GM12878 (cell line): ENCODE data around the gene ZNF827. TPM values are rescaled to one million over a fixed set of nuclear protein-coding genes. Genes with fewer than 3 reads are reported as not detected.

Source experiments
- ATAC-seq: fragments of 200-7000 bp; cut with Tn5 transposase; 3 replicates; pipeline ENCODE4 v1.9.1; 2020; ENCODE audit warnings: mild to moderate bottlenecking, moderate library complexity
- BruUV-seq: library from RNA; stranded (reverse); fragments of 400-500 nt; replicated peaks from 2 replicates; lab custom pipeline; 2021; lab: Mats Ljungman, UMichigan
- CTCF ChIA-PET: fragments of 300-600 bp; sonication (Branson Sonifier 250); formaldehyde crosslinking; extraction: SDS; loops from one replicate; lab custom pipeline; 2021; ENCODE audit warnings: inconsistent platforms; lab: Yijun Ruan, JAX
- POLR2A ChIA-PET: fragments of 350-600 bp; formaldehyde crosslinking; extraction: SDS; loops from one replicate; lab custom pipeline; 2021; ENCODE audit warnings: inconsistent platforms; lab: Charles Lee
- RAD21 ChIA-PET: fragments of 300-600 bp; sonication (Branson Sonifier 250); formaldehyde crosslinking; loops from one replicate; lab custom pipeline; 2023; ENCODE audit warnings: antibody characterized with exemption; ENCODE audit not compliant: unreplicated experiment; lab: Charles Lee
- SMC1A ChIA-PET: fragments of 300-600 bp; sonication (Branson Sonifier 250); formaldehyde crosslinking; loops from one replicate; lab custom pipeline; 2023; ENCODE audit not compliant: unreplicated experiment, uncharacterized antibody; lab: Charles Lee
- DNase-seq: peaks from one replicate; pipeline ENCODE4 v3.0.0-alpha.2; 2011; ENCODE audit warnings: low read depth, low spot score
- FAIRE-seq: peaks from 3 replicates; lab custom pipeline; 2011; peaks lifted over from hg19 to GRCh38; lab: Jason Lieb, UNC
- H2AFZ ChIP-seq: 2 replicates; pipeline ENCODE4 v1.6.0; 2011; ENCODE audit warnings: low read depth, low read length, control low read depth; ENCODE audit not compliant: control insufficient read depth
- H3K27ac ChIP-seq: 2 replicates; pipeline ENCODE4 v1.5.1; 2011; ENCODE audit warnings: control low read depth; ENCODE audit not compliant: control insufficient read depth, insufficient read depth
- H3K27me3 ChIP-seq, 2 experiments: replicated peaks in 1 of 2; 2 replicates each; pipeline versions ENCODE4 v1.6.0 to v1.6.1; 2011; ENCODE audit warnings: low read length in 1 of 2; ENCODE audit not compliant: control insufficient read depth in 2 of 2, insufficient read depth in 2 of 2
- H3K36me3 ChIP-seq, 2 experiments: 2 replicates each; pipeline ENCODE4 v1.5.1; 2011; ENCODE audit warnings: low read length in 1 of 2; ENCODE audit not compliant: control insufficient read depth in 2 of 2, insufficient read depth in 2 of 2
- H3K4me1 ChIP-seq: 2 replicates; pipeline ENCODE4 v1.6.1; 2011; ENCODE audit warnings: mild to moderate bottlenecking, low read length, moderate library complexity, mixed read lengths; ENCODE audit not compliant: control insufficient read depth, insufficient read depth
- H3K4me2 ChIP-seq: 2 replicates; pipeline ENCODE4 v1.6.0; 2011; ENCODE audit warnings: control low read depth; ENCODE audit not compliant: control insufficient read depth, insufficient read depth
- H3K4me3 ChIP-seq: fragments of 200-600 bp; sonication (generic); 2 replicates; pipeline ENCODE4 v1.5.1; 2016
- H3K79me2 ChIP-seq: 2 replicates; pipeline ENCODE4 v1.6.0; 2011; ENCODE audit warnings: low read length; ENCODE audit not compliant: control insufficient read depth, insufficient read depth
- H3K9ac ChIP-seq: 2 replicates; pipeline ENCODE4 v1.8.0; 2011; ENCODE audit warnings: low read length, control low read depth, mixed read lengths; ENCODE audit not compliant: control insufficient read depth, insufficient read depth
- H3K9me3 ChIP-seq: replicated peaks from 3 replicates; pipeline ENCODE4 v1.5.1; 2011; ENCODE audit warnings: mild to moderate bottlenecking, low read length; ENCODE audit not compliant: control insufficient read depth, insufficient read depth
- H4K20me1 ChIP-seq: 2 replicates; pipeline ENCODE4 v1.6.0; 2011; ENCODE audit not compliant: control insufficient read depth, insufficient read depth
- DPF2 ChIP-seq: fragments of 450-650 bp; IDR thresholded peaks from 2 replicates; pipeline ENCODE4 v1.6.1; 2017; ENCODE audit warnings: mild to moderate bottlenecking
- MTA2 ChIP-seq: fragments of 450-650 bp; IDR thresholded peaks from 2 replicates; pipeline ENCODE4 v1.6.1; 2016; ENCODE audit warnings: low read depth, mild to moderate bottlenecking, moderate library complexity
- MYC ChIP-seq: IDR thresholded peaks from 2 replicates; pipeline ENCODE4 v1.6.1; 2011; ENCODE audit warnings: mild to moderate bottlenecking, low read length, moderate library complexity, inconsistent platforms; ENCODE audit not compliant: insufficient read depth, insufficient replicate concordance, insufficient read length, severe bottlenecking
- NFYB ChIP-seq: IDR thresholded peaks from 2 replicates; pipeline ENCODE4 v1.6.1; 2011; ENCODE audit warnings: low read depth, mild to moderate bottlenecking, low read length, improper control_type of control experiment, moderate library complexity; ENCODE audit not compliant: insufficient read depth
- PAX5 ChIP-seq: IDR thresholded peaks from 2 replicates; pipeline ENCODE4 v1.6.1; 2011; ENCODE audit warnings: low read depth, low read length, borderline replicate concordance
- RCOR1 ChIP-seq: conservative IDR thresholded peaks from 2 replicates; pipeline ENCODE4 v1.6.1; 2012; ENCODE audit warnings: low read depth, low read length, improper control_type of control experiment
- RELA ChIP-seq: fragments of 450-650 bp; IDR thresholded peaks from 2 replicates; pipeline ENCODE4 v1.8.0; 2014; ENCODE audit warnings: borderline replicate concordance; ENCODE audit not compliant: partially characterized antibody
- SMAD1 ChIP-seq: fragments of 450-650 bp; IDR thresholded peaks from 2 replicates; pipeline ENCODE4 v1.6.1; 2018; ENCODE audit warnings: mild to moderate bottlenecking, low read depth; ENCODE audit not compliant: partially characterized antibody
- WRNIP1 ChIP-seq: IDR thresholded peaks from 2 replicates; pipeline ENCODE4 v1.6.1; 2011; ENCODE audit warnings: low read depth, low read length, improper control_type of control experiment, borderline replicate concordance
- YBX1 ChIP-seq: fragments of 450-650 bp; IDR thresholded peaks from 2 replicates; pipeline ENCODE4 v1.6.1; 2016; ENCODE audit warnings: antibody characterized with exemption
- ZNF217 ChIP-seq: fragments of 450-650 bp; IDR thresholded peaks from 2 replicates; pipeline ENCODE4 v1.6.1; 2017; ENCODE audit warnings: antibody characterized with exemption, mild to moderate bottlenecking
- ZNF622 ChIP-seq: fragments of 450-650 bp; IDR thresholded peaks from 2 replicates; pipeline ENCODE4 v1.6.1; 2017; ENCODE audit warnings: mild to moderate bottlenecking, inconsistent platforms
- WGBS: methylation state at CpG from one replicate; pipeline ENCODE4 v1.1.6; 2016; ENCODE audit warnings: low lambda C conversion rate; ENCODE audit not compliant: insufficient replicate concordance, insufficient coverage; ENCODE audit errors: missing lambda C conversion rate; 5-methylcytosine and 5-hydroxymethylcytosine counted together
- in situ Hi-C: fragments of 300-500 bp; cut with MboI; formaldehyde crosslinking; loops from 9 replicates; pipeline ENCODE4 v1.14.3; 2018; ENCODE audit warnings: mixed read lengths
- intact Hi-C: fragments of 100-400 bp; cut with micrococcal nuclease; formaldehyde crosslinking; loops from one replicate; pipeline ENCODE4 v1.14.2; 2022; ENCODE audit not compliant: unreplicated experiment
- polyA plus RNA-seq, 11 experiments: library from polyadenylated mRNA; depleted of rRNA in 4 of 11; unstranded in 6 of 11; stranded (reverse) in 5 of 11; fragments of >200 nt; fragmentation: Nextera tagmentation in 4 of 11; fragmentation: Illumina TruSeq in 1 of 11; extraction: Ambion mirVana in 4 of 11; extraction: Trizol in 1 of 11; gene quantifications; 1 replicate in 1 of 11; 2 replicates in 10 of 11; pipeline versions ENCODE4 v1.2.1 to v1.2.3, GENCODE V29; 2011 to 2016; ENCODE audit warnings: inconsistent platforms in 2 of 11, missing spikeins in 2 of 11, low read depth in 1 of 11
- total RNA-seq, 4 experiments: library from RNA; depleted of rRNA in 3 of 4; stranded (reverse); fragments of >200 nt in 3 of 4; fragmentation: Illumina TruSeq in 1 of 4; extraction: Trizol in 1 of 4; gene quantifications; 2 replicates each; pipeline versions ENCODE4 v1.2.1 to v1.2.3, GENCODE V29; 2013 to 2021
- TF ChIP-seq, protein P1 (sequence below), 3 experiments: IDR thresholded peaks in 2 of 3; conservative IDR thresholded peaks in 1 of 3; 2 replicates each; pipeline ENCODE4 v1.5.1; 2011; ENCODE audit warnings: low read depth in 3 of 3, low read length in 3 of 3, mild to moderate bottlenecking in 3 of 3, control low read depth in 2 of 3, moderate library complexity in 2 of 3, inconsistent platforms in 1 of 3, mixed read lengths in 1 of 3; ENCODE audit not compliant: control insufficient read depth in 2 of 3, insufficient read depth in 1 of 3; ENCODE audit errors: extremely low read depth in 1 of 3
- TF ChIP-seq, protein P2 (sequence below): fragments of 150-350 bp; IDR thresholded peaks from 2 replicates; pipeline ENCODE4 v1.6.1; 2016; ENCODE audit warnings: low read depth, low read length
- TF ChIP-seq, protein P3 (sequence below): IDR thresholded peaks from 2 replicates; pipeline ENCODE4 v1.6.1; 2012; ENCODE audit warnings: low read depth, low read length, improper control_type of control experiment
- TF ChIP-seq, protein P4 (sequence below): IDR thresholded peaks from 2 replicates; pipeline ENCODE4 v1.6.1; 2012; ENCODE audit warnings: low read depth, low read length, improper control_type of control experiment

ZNF827 gene
- total and polyA plus RNA-seq, 10 of the 15 experiments (the other 5 are each of a cell fraction or from before 2014, with no cell fraction given) = 3.8 to 31.5 (median 13.6) TPM

DNA sequence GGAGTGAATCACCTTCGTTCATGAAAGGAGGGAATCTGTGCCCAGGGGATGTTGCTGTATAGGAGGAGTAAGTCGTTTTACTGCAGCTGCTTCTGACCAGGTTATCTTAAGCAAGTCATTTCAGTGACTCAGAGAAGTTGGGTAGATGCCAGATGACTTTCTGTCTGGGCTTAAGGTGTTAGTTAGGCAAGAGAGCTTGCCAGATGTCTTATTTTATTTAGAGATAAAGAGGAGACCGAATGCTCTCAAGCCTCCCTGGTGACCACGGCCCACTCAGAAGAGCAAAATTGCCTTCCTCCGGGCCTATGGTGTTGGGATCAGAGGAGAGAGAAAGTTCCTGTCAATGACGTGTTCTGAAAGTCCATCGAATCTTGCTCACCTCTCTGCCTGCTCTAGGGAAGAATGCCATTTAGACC lies 16.3 kb upstream of the ZNF827 start:
- H3K4me1 ChIP-seq = no peaks in the 10 kb centered on the region
- ChIA-PET SMC1A (interaction anchor here (1.4 to 1.9 kb wide), 3 partner anchors 10 to 961 kb away, joined by 3 to 7 read pairs (median 3); no protein-coding TSS in a partner anchor), RAD21 (no interaction called here), CTCF (interaction anchor here (1.2 to 1.9 kb wide), 3 partner anchors 10 to 66 kb away, joined by 5 to 13 read pairs (median 6); no protein-coding TSS in a partner anchor), POLR2A (no interaction called here)
- no peaks in the 10 kb centered on the region for H3K79me2 ChIP-seq
- intact Hi-C loops = loop anchor here (5.0 kb wide), 2 partner anchors 142 to 222 kb away; partner anchors contain the start of gene LSM6
- no peaks in the 10 kb centered on the region; the same call in 2 of the 3 replicates for H3K9me3 ChIP-seq
- no peak for FAIRE-seq
- H3K4me3 ChIP-seq = no peak overlapping the region
- H3K27me3 ChIP-seq = no peaks in the 10 kb centered on the region
- no peak for DNase-seq
- ATAC-seq = no peak
- H3K9ac ChIP-seq = no peak overlapping the region
- in situ Hi-C loops = loop anchor here (25.0 kb wide), 1 partner anchor 957 kb away; no protein-coding TSS in a partner anchor
- no TSS peak for BruUV-seq
- H3K27ac ChIP-seq = no peak overlapping the region
- H4K20me1 ChIP-seq = no peaks in the 10 kb centered on the region
- no peaks in the 10 kb centered on the region for H3K36me3 ChIP-seq
- H3K4me2 ChIP-seq = no peak overlapping the region
- TF ChIP-seq, protein P1, sequence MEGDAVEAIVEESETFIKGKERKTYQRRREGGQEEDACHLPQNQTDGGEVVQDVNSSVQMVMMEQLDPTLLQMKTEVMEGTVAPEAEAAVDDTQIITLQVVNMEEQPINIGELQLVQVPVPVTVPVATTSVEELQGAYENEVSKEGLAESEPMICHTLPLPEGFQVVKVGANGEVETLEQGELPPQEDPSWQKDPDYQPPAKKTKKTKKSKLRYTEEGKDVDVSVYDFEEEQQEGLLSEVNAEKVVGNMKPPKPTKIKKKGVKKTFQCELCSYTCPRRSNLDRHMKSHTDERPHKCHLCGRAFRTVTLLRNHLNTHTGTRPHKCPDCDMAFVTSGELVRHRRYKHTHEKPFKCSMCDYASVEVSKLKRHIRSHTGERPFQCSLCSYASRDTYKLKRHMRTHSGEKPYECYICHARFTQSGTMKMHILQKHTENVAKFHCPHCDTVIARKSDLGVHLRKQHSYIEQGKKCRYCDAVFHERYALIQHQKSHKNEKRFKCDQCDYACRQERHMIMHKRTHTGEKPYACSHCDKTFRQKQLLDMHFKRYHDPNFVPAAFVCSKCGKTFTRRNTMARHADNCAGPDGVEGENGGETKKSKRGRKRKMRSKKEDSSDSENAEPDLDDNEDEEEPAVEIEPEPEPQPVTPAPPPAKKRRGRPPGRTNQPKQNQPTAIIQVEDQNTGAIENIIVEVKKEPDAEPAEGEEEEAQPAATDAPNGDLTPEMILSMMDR (IDR thresholded peaks at IDR 0.05 in 2 of 3, conservative IDR thresholded peaks at IDR 0.05 in 1 of 3; ENCODE audit: control insufficient read depth in 2 of 3, extremely low read depth in 1 of 3, insufficient read depth in 1 of 3, low read depth in 3 of 3, low read length in 3 of 3) = no peak
- TF ChIP-seq RCOR1 (no peak), YBX1 (no peak), ZNF217 (no peak), DPF2 (no peak), WRNIP1 (no peak), MTA2 (no peak), RELA (no peak), ZNF622 (no peak), PAX5 (no peak), NFYB (no peak), SMAD1 (no peak), MYC (no peak)
- TF ChIP-seq, protein P2, sequence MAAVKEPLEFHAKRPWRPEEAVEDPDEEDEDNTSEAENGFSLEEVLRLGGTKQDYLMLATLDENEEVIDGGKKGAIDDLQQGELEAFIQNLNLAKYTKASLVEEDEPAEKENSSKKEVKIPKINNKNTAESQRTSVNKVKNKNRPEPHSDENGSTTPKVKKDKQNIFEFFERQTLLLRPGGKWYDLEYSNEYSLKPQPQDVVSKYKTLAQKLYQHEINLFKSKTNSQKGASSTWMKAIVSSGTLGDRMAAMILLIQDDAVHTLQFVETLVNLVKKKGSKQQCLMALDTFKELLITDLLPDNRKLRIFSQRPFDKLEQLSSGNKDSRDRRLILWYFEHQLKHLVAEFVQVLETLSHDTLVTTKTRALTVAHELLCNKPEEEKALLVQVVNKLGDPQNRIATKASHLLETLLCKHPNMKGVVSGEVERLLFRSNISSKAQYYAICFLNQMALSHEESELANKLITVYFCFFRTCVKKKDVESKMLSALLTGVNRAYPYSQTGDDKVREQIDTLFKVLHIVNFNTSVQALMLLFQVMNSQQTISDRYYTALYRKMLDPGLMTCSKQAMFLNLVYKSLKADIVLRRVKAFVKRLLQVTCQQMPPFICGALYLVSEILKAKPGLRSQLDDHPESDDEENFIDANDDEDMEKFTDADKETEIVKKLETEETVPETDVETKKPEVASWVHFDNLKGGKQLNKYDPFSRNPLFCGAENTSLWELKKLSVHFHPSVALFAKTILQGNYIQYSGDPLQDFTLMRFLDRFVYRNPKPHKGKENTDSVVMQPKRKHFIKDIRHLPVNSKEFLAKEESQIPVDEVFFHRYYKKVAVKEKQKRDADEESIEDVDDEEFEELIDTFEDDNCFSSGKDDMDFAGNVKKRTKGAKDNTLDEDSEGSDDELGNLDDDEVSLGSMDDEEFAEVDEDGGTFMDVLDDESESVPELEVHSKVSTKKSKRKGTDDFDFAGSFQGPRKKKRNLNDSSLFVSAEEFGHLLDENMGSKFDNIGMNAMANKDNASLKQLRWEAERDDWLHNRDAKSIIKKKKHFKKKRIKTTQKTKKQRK = no peak
- TF ChIP-seq, protein P3, sequence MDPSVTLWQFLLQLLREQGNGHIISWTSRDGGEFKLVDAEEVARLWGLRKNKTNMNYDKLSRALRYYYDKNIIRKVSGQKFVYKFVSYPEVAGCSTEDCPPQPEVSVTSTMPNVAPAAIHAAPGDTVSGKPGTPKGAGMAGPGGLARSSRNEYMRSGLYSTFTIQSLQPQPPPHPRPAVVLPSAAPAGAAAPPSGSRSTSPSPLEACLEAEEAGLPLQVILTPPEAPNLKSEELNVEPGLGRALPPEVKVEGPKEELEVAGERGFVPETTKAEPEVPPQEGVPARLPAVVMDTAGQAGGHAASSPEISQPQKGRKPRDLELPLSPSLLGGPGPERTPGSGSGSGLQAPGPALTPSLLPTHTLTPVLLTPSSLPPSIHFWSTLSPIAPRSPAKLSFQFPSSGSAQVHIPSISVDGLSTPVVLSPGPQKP = no peak
- TF ChIP-seq, protein P4, sequence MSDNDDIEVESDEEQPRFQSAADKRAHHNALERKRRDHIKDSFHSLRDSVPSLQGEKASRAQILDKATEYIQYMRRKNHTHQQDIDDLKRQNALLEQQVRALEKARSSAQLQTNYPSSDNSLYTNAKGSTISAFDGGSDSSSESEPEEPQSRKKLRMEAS = no peak
- 65% methylated on average over 7 of the region's 7 CpGs for WGBS
- H2AFZ ChIP-seq = no peak overlapping the region
